Measurements from ENCODE around the gene MFAP3L.
"Not testable (repeated sequence)": the region's sequence is repeated elsewhere in the genome, so short reads cannot be mapped to it uniquely, and the experiment has no call there.

The MFAP3L gene

GRCh38 chr4:169952236-169953002 lies 73.8 kb downstream of the MFAP3L start:
- TF ChIP-seq, protein P1, sequence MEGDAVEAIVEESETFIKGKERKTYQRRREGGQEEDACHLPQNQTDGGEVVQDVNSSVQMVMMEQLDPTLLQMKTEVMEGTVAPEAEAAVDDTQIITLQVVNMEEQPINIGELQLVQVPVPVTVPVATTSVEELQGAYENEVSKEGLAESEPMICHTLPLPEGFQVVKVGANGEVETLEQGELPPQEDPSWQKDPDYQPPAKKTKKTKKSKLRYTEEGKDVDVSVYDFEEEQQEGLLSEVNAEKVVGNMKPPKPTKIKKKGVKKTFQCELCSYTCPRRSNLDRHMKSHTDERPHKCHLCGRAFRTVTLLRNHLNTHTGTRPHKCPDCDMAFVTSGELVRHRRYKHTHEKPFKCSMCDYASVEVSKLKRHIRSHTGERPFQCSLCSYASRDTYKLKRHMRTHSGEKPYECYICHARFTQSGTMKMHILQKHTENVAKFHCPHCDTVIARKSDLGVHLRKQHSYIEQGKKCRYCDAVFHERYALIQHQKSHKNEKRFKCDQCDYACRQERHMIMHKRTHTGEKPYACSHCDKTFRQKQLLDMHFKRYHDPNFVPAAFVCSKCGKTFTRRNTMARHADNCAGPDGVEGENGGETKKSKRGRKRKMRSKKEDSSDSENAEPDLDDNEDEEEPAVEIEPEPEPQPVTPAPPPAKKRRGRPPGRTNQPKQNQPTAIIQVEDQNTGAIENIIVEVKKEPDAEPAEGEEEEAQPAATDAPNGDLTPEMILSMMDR (IDR thresholded peaks at IDR 0.05; ENCODE audit: low read depth, low read length), result no peak
- DNase-seq (ENCODE audit: low read depth in 2 of 2), result no peak
- no peak overlapping the region for H3K4me3 ChIP-seq (replicated peaks in 1 of 2; ENCODE audit: low read depth in 2 of 2, low read length in 2 of 2)

- H3K4me3 ChIP-seq (replicated peaks in 1 of 2; ENCODE audit: low read depth in 2 of 2, low read length in 2 of 2), result no peak overlapping the region
- TF ChIP-seq, protein P1 (IDR thresholded peaks at IDR 0.05; ENCODE audit: low read depth, low read length), result no peak
- DNase-seq (ENCODE audit: low read depth in 2 of 2), result no peak
These were observed 77.9 kb downstream of the MFAP3L start for GRCh38 chr4:169948271-169948670.

- no peak for DNase-seq (ENCODE audit: low read depth in 2 of 2)
- TF ChIP-seq, protein P1 (IDR thresholded peaks at IDR 0.05; ENCODE audit: low read depth, low read length), result no peak
- H3K4me3 ChIP-seq (replicated peaks in 1 of 2; ENCODE audit: low read depth in 2 of 2, low read length in 2 of 2), result no peak overlapping the region
These were observed 80.6 kb downstream of the MFAP3L start for GRCh38 chr4:169945636-169946035.

DNA sequence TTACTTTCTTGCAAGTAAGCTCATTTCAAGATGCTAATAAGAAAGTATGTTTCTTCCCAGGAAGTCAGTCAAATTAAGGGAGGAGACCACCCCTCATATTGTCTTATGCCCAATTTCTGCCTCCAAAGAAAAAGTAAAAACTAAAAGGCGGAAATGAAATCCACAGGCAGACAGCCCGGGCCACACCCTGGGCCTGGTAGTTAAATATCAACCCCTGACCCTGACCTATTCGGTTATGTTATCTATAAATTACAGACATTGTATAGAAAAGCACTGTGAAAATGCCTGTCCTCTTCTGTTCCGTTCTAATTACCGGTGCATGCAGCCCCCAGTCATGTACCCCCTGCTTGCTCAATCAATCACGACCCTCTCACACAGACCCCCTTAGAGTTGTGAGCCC lies 82.6 kb downstream of the MFAP3L start:
- not testable (repeated sequence) for DNase-seq (ENCODE audit: low read depth in 2 of 2); H3K4me3 ChIP-seq (replicated peaks in 1 of 2; ENCODE audit: low read depth in 2 of 2, low read length in 2 of 2)

DNA sequence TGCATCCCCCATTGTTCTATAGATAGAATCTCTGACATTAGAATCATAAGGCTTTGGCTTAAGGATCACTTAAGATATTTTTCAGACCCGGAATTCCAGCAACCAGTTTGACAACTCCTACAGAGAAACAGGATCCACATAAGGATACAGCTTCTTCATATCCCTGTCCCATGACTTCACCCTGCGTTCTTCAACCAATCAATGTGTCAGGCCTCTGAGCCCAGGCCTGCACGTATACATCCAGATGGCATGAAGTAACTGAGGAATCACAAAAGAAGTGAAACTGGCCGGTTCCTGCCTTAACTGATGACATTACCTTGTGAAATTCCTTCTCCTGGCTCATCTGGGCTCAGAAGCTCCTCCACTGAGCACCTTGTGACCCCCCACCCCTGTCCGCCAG lies 85.1 kb downstream of the MFAP3L start:
- TF ChIP-seq, protein P1 (IDR thresholded peaks at IDR 0.05; ENCODE audit: low read depth, low read length), result no peak
- no peak overlapping the region for H3K4me3 ChIP-seq (replicated peaks in 1 of 2; ENCODE audit: low read depth in 2 of 2, low read length in 2 of 2)
- DNase-seq (ENCODE audit: low read depth in 2 of 2), result no peak

DNA sequence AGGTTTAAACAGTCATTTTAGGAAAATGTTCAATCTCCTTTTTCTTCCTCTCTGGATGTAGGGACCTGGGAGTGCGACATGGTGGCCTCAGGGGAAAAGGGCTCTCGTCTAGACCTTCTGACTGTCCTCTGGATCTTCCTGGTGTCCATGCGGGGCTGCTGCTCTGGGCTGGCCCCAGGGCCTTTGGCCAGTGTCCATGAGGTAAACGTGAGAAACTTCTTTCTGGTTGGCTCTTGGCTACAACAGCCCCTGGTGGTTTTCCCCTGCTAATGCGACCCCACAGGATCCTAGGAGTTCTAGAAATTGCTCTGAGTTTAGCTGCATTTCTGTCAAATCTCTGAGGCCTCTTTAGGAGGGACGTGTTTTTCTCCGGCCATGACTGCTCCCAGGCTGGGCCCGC lies 85.7 kb downstream of the MFAP3L start:
- no peak overlapping the region for H3K4me3 ChIP-seq (replicated peaks in 1 of 2; ENCODE audit: low read depth in 2 of 2, low read length in 2 of 2)
- no peak for DNase-seq (ENCODE audit: low read depth in 2 of 2)
- TF ChIP-seq, protein P1 (IDR thresholded peaks at IDR 0.05; ENCODE audit: low read depth, low read length), result no peak
